ENCODE measurements around the gene GUCD1. TPM values are rescaled to one million over a fixed set of nuclear protein-coding genes. Genes with fewer than 3 reads are reported as not detected.

GUCD1 gene
- total RNA-seq, 1 experiment from 2014 or later: 87.4 TPM

DNA sequence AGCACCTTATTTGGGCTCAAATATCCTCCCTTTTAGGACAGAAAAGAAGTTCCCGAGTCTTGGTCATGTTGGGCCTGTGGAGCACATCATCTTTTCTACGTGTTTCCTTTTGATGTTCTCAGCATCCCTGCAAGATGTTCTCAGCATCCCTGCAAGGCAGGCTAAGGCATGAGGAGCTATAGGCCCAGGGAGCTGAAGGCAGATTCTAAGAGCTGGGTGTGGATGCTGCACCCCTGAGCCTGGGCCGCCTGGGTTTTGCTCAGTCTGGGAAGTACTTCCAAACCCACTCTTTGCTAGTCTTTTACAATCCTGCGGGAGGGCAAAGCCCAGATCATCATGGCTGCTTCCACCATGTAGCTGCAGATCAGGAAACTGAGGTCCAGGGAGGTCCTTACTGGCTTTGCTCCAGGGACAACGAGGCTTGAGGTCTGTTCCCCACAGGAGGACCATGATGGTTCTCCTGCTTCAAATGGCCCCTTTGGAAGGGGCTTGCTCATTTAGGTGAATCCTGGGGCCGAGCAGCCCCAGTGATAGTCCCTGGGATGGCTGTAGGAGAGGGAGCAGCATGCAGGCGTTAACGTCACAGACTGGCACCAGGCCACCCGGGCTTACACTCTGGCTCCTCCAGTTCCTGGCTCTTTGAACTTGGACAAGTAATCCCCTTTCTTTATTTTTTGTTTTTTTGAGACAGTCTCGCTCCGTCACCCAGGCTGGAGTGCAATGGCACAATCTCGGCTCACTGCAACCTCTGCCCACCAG, 27.3 kb upstream of the GUCD1 start:
- Histone ChIP-seq H2BK120ac (ENCODE audit: low read depth, low read length, poor library complexity, severe bottlenecking) (no peak overlapping the region), H3K56ac (ENCODE audit: insufficient read length, low read depth, low read length) (no peak overlapping the region), H3K9me3 (ENCODE audit: control insufficient read depth, low read depth, low read length) (no peaks in the 10 kb centered on the region), H2BK5ac (ENCODE audit: insufficient read length, low read length) (no peak overlapping the region), H3K27me3 (ENCODE audit: insufficient read depth, low read length) (no peaks in the 10 kb centered on the region), H2BK20ac (ENCODE audit: low read depth, low read length, poor library complexity, severe bottlenecking) (no peak overlapping the region), H3K23ac (ENCODE audit: insufficient read length, low read depth, low read length) (no peak overlapping the region), H3K4me2 (ENCODE audit: insufficient read depth, insufficient read length, low read length) (no peak overlapping the region), H3K4ac (ENCODE audit: low read depth, low read length) (no peak overlapping the region), H3K4me1 (ENCODE audit: insufficient read depth, low read length) (no peaks in the 10 kb centered on the region), H3K79me2 (ENCODE audit: insufficient read depth, low read length) (no peaks in the 10 kb centered on the region), H4K8ac (replicated peaks; ENCODE audit: insufficient read length, low read depth, low read length) (no peak overlapping the region), H4K20me1 (ENCODE audit: control insufficient read depth, insufficient read depth, insufficient read length) (no peaks in the 10 kb centered on the region), H3K9ac (ENCODE audit: extremely low read depth, insufficient read length, low read length) (no peak overlapping the region), H3K18ac (ENCODE audit: insufficient read length, low read depth, low read length) (no peak overlapping the region), H2BK15ac (ENCODE audit: low read depth, low read length) (no peak overlapping the region), H4K91ac (ENCODE audit: insufficient read length, low read depth, low read length) (no peak overlapping the region), H2AK5ac (ENCODE audit: insufficient read length, low read length) (no peak overlapping the region), H3K79me1 (ENCODE audit: insufficient read depth, low read depth, low read length, poor library complexity, severe bottlenecking) (no peaks in the 10 kb centered on the region), H2BK12ac (ENCODE audit: insufficient read length, low read depth, low read length) (no peak overlapping the region), H3K14ac (ENCODE audit: insufficient read depth, low read length) (no peak overlapping the region), H2AFZ (ENCODE audit: low read length) (no peak overlapping the region), H3K23me2 (ENCODE audit: insufficient read length, low read depth, low read length, poor library complexity, severe bottlenecking) (no peaks in the 10 kb centered on the region), H4K5ac (ENCODE audit: insufficient read length, low read depth, low read length) (no peak overlapping the region), H3K27ac (ENCODE audit: insufficient read length, low read depth, low read length) (no peak overlapping the region), H3T11ph (ENCODE audit: low read length) (no peak overlapping the region)
- TF ChIP-seq, protein P1, sequence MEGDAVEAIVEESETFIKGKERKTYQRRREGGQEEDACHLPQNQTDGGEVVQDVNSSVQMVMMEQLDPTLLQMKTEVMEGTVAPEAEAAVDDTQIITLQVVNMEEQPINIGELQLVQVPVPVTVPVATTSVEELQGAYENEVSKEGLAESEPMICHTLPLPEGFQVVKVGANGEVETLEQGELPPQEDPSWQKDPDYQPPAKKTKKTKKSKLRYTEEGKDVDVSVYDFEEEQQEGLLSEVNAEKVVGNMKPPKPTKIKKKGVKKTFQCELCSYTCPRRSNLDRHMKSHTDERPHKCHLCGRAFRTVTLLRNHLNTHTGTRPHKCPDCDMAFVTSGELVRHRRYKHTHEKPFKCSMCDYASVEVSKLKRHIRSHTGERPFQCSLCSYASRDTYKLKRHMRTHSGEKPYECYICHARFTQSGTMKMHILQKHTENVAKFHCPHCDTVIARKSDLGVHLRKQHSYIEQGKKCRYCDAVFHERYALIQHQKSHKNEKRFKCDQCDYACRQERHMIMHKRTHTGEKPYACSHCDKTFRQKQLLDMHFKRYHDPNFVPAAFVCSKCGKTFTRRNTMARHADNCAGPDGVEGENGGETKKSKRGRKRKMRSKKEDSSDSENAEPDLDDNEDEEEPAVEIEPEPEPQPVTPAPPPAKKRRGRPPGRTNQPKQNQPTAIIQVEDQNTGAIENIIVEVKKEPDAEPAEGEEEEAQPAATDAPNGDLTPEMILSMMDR (conservative IDR thresholded peaks at IDR 0.05): no peak
- no CpG with 5 or more reads among the region's 12 CpGs for WGBS (ENCODE audit: extremely low coverage, insufficient read length, low lambda C conversion rate)
- peaks cover 0 to 2% of the 10 kb centered on the region in 2 experiments; a peak in 1 of 4 replicates for H3K4me1 Mint-ChIP-seq
- H3K4me3 Mint-ChIP-seq: no peak overlapping the region
- DNase-seq: no peak
- no peaks in the 10 kb centered on the region; the same call in 1 of the 2 replicates for H3K27me3 Mint-ChIP-seq (ENCODE audit: low read depth)
- peak overlapping the region in 1 of 3 experiments; percentile 64; a peak in 1 of 7 replicates for H3K27ac Mint-ChIP-seq
- H3K36me3 Mint-ChIP-seq (ENCODE audit: insufficient read depth in 1 of 3, low read depth in 3 of 3): peaks cover 0 to 4% (median under 1%) of the 10 kb centered on the region in 3 experiments; a peak in 3 of 7 replicates
- no peaks in the 10 kb centered on the region for H3K9me3 Mint-ChIP-seq
